ENCODE measurements around the gene C2CD4A.
A peak's percentile ranks its signal among the peaks of the same experiment; 100 is the strongest.

Gene C2CD4A

GRCh38 chr15:62087671-62088352, 21.0 kb downstream of the C2CD4A start:
- no peak for TF ChIP-seq CTCF (IDR thresholded peaks at IDR 0.05)
- peak overlapping the region; percentile 73 for H3K27ac Mint-ChIP-seq
- H3K9me3 Mint-ChIP-seq: peaks cover 18% of the 10 kb centered on the region
- no peaks in the 10 kb centered on the region for H3K27me3 Mint-ChIP-seq (ENCODE audit: low read depth, poor library complexity)
- peaks cover 31% of the 10 kb centered on the region for H3K4me1 Mint-ChIP-seq
- no peak overlapping the region for H3K4me3 Mint-ChIP-seq
- no peak for DNase-seq
- H3K36me3 Mint-ChIP-seq (ENCODE audit: low read depth): peaks cover 10% of the 10 kb centered on the region

GRCh38 chr15:62088353-62088693, 21.5 kb downstream of the C2CD4A start:
- DNase-seq: no peak
- Mint-ChIP-seq H3K27ac (no peak overlapping the region), H3K4me1 (peaks cover 36% of the 10 kb centered on the region), H3K9me3 (peaks cover 13% of the 10 kb centered on the region), H3K4me3 (no peak overlapping the region), H3K27me3 (ENCODE audit: low read depth, poor library complexity) (no peaks in the 10 kb centered on the region), H3K36me3 (ENCODE audit: low read depth) (peaks cover 10% of the 10 kb centered on the region)
- TF ChIP-seq CTCF (IDR thresholded peaks at IDR 0.05): no peak

- H3K9me3 Mint-ChIP-seq: peaks cover 2% of the 10 kb centered on the region
- H3K4me1 Mint-ChIP-seq: peaks cover 42% of the 10 kb centered on the region
- DNase-seq: no peak
- no peak overlapping the region for H3K4me3 Mint-ChIP-seq
- no peak overlapping the region for H3K27ac Mint-ChIP-seq
- no peak for TF ChIP-seq CTCF (IDR thresholded peaks at IDR 0.05)
- H3K27me3 Mint-ChIP-seq (ENCODE audit: low read depth, poor library complexity): no peaks in the 10 kb centered on the region
- no peaks in the 10 kb centered on the region for H3K36me3 Mint-ChIP-seq (ENCODE audit: low read depth)
Observed at GRCh38 chr15:62089616-62090015, 22.8 kb downstream of the C2CD4A start.

GRCh38 chr15:62090988-62091387, 24.2 kb downstream of the C2CD4A start:
- Mint-ChIP-seq H3K36me3 (ENCODE audit: low read depth) (no peaks in the 10 kb centered on the region), H3K27ac (no peak overlapping the region)

GRCh38 chr15:62093809-62094208, 27.0 kb downstream of the C2CD4A start:
- no peak for TF ChIP-seq CTCF (IDR thresholded peaks at IDR 0.05)
- Mint-ChIP-seq H3K4me3 (no peak overlapping the region), H3K9me3 (no peaks in the 10 kb centered on the region), H3K36me3 (ENCODE audit: low read depth) (no peaks in the 10 kb centered on the region), H3K27ac (peak overlapping the region; percentile 77), H3K4me1 (peaks cover 20% of the 10 kb centered on the region), H3K27me3 (ENCODE audit: low read depth, poor library complexity) (peaks cover 4% of the 10 kb centered on the region)
- DNase-seq: no peak

More at GRCh38 chr15:62090988-62091387, 24.2 kb downstream of the C2CD4A start:
- H3K4me1 Mint-ChIP-seq: peaks cover 35% of the 10 kb centered on the region
- H3K9me3 Mint-ChIP-seq: no peaks in the 10 kb centered on the region
- H3K27me3 Mint-ChIP-seq (ENCODE audit: low read depth, poor library complexity): no peaks in the 10 kb centered on the region
- DNase-seq: no peak
- no peak overlapping the region for H3K4me3 Mint-ChIP-seq
- no peak for TF ChIP-seq CTCF (IDR thresholded peaks at IDR 0.05)

- TF ChIP-seq CTCF (IDR thresholded peaks at IDR 0.05): no peak
- DNase-seq: no peak
- H3K27me3 Mint-ChIP-seq (ENCODE audit: low read depth, poor library complexity): peaks cover 4% of the 10 kb centered on the region
- peak overlapping the region; percentile 77 for H3K27ac Mint-ChIP-seq
- peak overlapping the region; percentile 44 for H3K4me3 Mint-ChIP-seq
- no peaks in the 10 kb centered on the region for H3K36me3 Mint-ChIP-seq (ENCODE audit: low read depth)
- peaks cover under 1% of the 10 kb centered on the region for H3K9me3 Mint-ChIP-seq
- peaks cover 19% of the 10 kb centered on the region for H3K4me1 Mint-ChIP-seq
Observed at GRCh38 chr15:62094388-62094787, 27.6 kb downstream of the C2CD4A start.
